GM23338 (cell line): ENCODE results near the gene TCF7L2. TPM values are rescaled to one million over a fixed set of nuclear protein-coding genes. Genes with fewer than 3 reads are reported as not detected.

Experiments
- ATAC-seq: fragments of 200-7000 bp; cut with Tn5 transposase; 3 replicates; pipeline ENCODE4 v1.9.1; 2020
- DNase-seq: peaks from one replicate; pipeline ENCODE4 v3.0.0-alpha.2; 2015; ENCODE audit warnings: low spot score
- H2AFZ ChIP-seq: fragments of 200-600 bp; sonication (generic); 2 replicates; pipeline ENCODE4 v1.8.0; 2016; ENCODE audit warnings: antibody characterized with exemption, mild to moderate bottlenecking, moderate library complexity
- H3F3A ChIP-seq: fragments of 200-600 bp; sonication (generic); replicated peaks from 2 replicates; pipeline ENCODE4 v1.8.0; 2017; ENCODE audit warnings: antibody characterized with exemption, mixed run types, low read depth
- H3K27ac ChIP-seq: fragments of 200-600 bp; sonication (generic); 2 replicates; pipeline ENCODE4 v1.6.1; 2016; ENCODE audit warnings: low read depth
- H3K27me3 ChIP-seq: fragments of 200-600 bp; sonication (generic); 2 replicates; pipeline ENCODE4 v1.8.0; 2016; ENCODE audit warnings: mild to moderate bottlenecking, mixed run types, moderate library complexity; ENCODE audit not compliant: insufficient read depth
- H3K36me3 ChIP-seq: fragments of 200-600 bp; sonication (generic); 2 replicates; pipeline ENCODE4 v1.8.0; 2016; ENCODE audit warnings: mild to moderate bottlenecking; ENCODE audit not compliant: insufficient read depth
- H3K4me1 ChIP-seq: fragments of 200-600 bp; sonication (generic); 2 replicates; pipeline ENCODE4 v1.8.0; 2016; ENCODE audit warnings: mild to moderate bottlenecking, moderate library complexity; ENCODE audit not compliant: insufficient read depth
- H3K4me2 ChIP-seq: fragments of 200-600 bp; sonication (generic); 2 replicates; pipeline ENCODE4 v1.7.1; 2017; ENCODE audit warnings: mixed run types
- H3K4me3 ChIP-seq: fragments of 200-600 bp; sonication (generic); 2 replicates; pipeline ENCODE4 v1.6.1; 2016; ENCODE audit warnings: mixed run types
- H3K79me2 ChIP-seq: fragments of 200-600 bp; sonication (generic); replicated peaks from 2 replicates; pipeline ENCODE4 v1.8.0; 2017; ENCODE audit warnings: mild to moderate bottlenecking; ENCODE audit not compliant: insufficient read depth
- H3K9me2 ChIP-seq: fragments of 200-600 bp; sonication (generic); 2 replicates; pipeline ENCODE4 v1.8.0; 2017; ENCODE audit not compliant: insufficient read depth
- H4K20me1 ChIP-seq: fragments of 200-600 bp; sonication (generic); replicated peaks from 2 replicates; pipeline ENCODE4 v1.8.0; 2017; ENCODE audit warnings: mild to moderate bottlenecking; ENCODE audit not compliant: insufficient read depth
- H3K27ac Mint-ChIP-seq: 2 replicates; pipeline ENCODE4 v1.8.0; 2020; ENCODE audit warnings: inconsistent platforms, mild to moderate bottlenecking, moderate library complexity, mixed read lengths
- H3K27me3 Mint-ChIP-seq: 3 replicates; pipeline ENCODE4 v1.8.0; 2022; ENCODE audit warnings: low read depth, mild to moderate bottlenecking, moderate library complexity, mixed read lengths, inconsistent platforms; ENCODE audit not compliant: insufficient read depth, poor library complexity
- H3K36me3 Mint-ChIP-seq: 3 replicates; pipeline ENCODE4 v1.8.0; 2021; ENCODE audit warnings: low read depth, mild to moderate bottlenecking, inconsistent platforms, moderate library complexity, mixed read lengths
- H3K4me1 Mint-ChIP-seq: 3 replicates; pipeline ENCODE4 v1.8.0; 2020; ENCODE audit warnings: mild to moderate bottlenecking, inconsistent platforms, mixed read lengths
- H3K4me3 Mint-ChIP-seq: 3 replicates; pipeline ENCODE4 v1.8.0; 2021; ENCODE audit warnings: moderate library complexity, mild to moderate bottlenecking, inconsistent platforms, mixed read lengths
- H3K9me3 Mint-ChIP-seq: 3 replicates; pipeline ENCODE4 v1.8.0; 2020; ENCODE audit warnings: moderate library complexity, mild to moderate bottlenecking, inconsistent platforms, mixed read lengths
- EZH2phosphoT487 ChIP-seq: fragments of 200-600 bp; sonication (generic); IDR thresholded peaks from one replicate; pipeline ENCODE4 v1.8.1; 2018; ENCODE audit warnings: antibody characterized with exemption; ENCODE audit not compliant: unreplicated experiment
- POLR2AphosphoS5 ChIP-seq: IDR thresholded peaks from 2 replicates; pipeline ENCODE4 v1.6.1; 2016; ENCODE audit warnings: antibody characterized with exemption, low read depth
- ZNF331 ChIP-seq: fragments of 250-450 bp; sonication (Bioruptor Pico); IDR thresholded peaks from 2 replicates; pipeline ENCODE4 v1.5.0; 2020; ENCODE audit warnings: low read depth, mild to moderate bottlenecking, moderate library complexity
- ZNF462 ChIP-seq: fragments of 250-450 bp; sonication (Bioruptor Pico); IDR thresholded peaks from 2 replicates; pipeline ENCODE4 v1.5.0; 2020; ENCODE audit warnings: mild to moderate bottlenecking, moderate library complexity
- polyA plus RNA-seq: library from polyadenylated mRNA; unstranded; fragments of >200 nt; fragmentation: Nextera tagmentation; extraction: Ambion mirVana; gene quantifications from 2 replicates; pipeline ENCODE4 v1.2.1, GENCODE V29; 2016
- total RNA-seq: library from RNA; depleted of rRNA; stranded (reverse); fragments of >200 nt; shearing (Covaris generic); gene quantifications from 2 replicates; pipeline ENCODE4 v1.2.3, GENCODE V29; 2014

Gene TCF7L2
- total and polyA plus RNA-seq, 2 experiments from 2014 or later = 32.2 to 80.8 TPM

DNA sequence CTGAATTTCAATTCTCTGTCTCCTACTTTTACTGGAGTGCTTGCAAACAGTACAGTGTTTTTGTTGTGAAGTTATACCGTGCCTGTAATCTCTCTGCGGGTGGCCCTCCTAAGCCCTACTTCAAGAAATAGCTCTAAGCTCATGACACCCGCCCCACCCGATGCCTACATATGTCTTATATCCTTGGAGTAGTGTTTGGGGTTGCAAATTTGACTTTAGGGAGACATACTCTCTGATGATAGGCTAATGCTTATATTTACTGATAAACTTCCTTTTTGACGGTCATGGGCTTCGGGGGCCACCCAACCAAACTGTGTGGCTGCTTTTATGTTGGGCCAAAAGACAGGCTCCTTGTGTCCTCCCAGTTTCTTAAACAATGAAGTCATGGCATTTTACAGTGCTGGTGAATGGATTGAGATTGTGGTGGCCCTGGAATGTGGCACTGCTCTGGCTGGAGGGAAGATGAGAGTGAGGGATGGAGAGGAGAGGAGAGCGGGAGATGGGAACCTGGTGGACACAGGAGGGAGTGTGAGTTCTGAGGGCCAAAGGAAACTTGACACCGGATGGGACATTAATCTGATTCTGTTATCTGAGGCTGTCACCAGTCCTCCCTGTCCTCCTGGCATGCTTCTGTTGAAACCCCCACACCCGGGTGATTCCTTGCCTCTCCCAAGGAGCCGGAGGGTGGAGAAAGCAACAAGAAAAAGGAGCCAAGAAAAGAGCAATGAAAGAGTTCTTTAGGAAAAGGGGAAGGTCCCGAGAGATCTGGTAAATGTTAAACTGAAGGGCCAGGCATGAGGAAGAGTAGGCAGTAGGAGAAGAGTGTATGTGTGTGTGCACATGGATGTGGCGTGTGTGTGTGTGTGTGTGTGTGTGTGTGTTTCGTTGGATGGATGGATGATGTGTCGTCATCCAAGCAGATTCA lies 113.3 kb downstream of the TCF7L2 start:
- Mint-ChIP-seq H3K27ac (peak overlapping the region; percentile 38), H3K36me3 (no peaks in the 10 kb centered on the region; the same call in 2 of the 3 replicates), H3K4me1 (peaks cover 55% of the 10 kb centered on the region), H3K27me3 (peaks cover 14% of the 10 kb centered on the region), H3K9me3 (no peaks in the 10 kb centered on the region), H3K4me3 (peak overlapping the region; percentile 4; the same call in 1 of the 3 replicates)
- ATAC-seq (peak; percentile 76), DNase-seq (peak; percentile 80)
- TF ChIP-seq POLR2AphosphoS5 (no peak), ZNF462 (0 out of 2 replicates have a peak, but pooled peaks have one; percentile 8)
- peaks cover 100% of the 10 kb centered on the region for H3K79me2 ChIP-seq
- no peak overlapping the region for H2AFZ ChIP-seq
- H3K27me3 ChIP-seq = no peaks in the 10 kb centered on the region
- H3K27ac ChIP-seq = peak overlapping the region; percentile 75
- H3K9me2 ChIP-seq = no peaks in the 10 kb centered on the region
- H3F3A ChIP-seq = no peaks in the 10 kb centered on the region; the same call in 1 of the 2 replicates
- H3K4me2 ChIP-seq = peak overlapping the region; percentile 51
- no peaks in the 10 kb centered on the region for H3K36me3 ChIP-seq
- peaks cover 72% of the 10 kb centered on the region for H3K4me1 ChIP-seq
- H4K20me1 ChIP-seq = peaks cover 64% of the 10 kb centered on the region
- no peak overlapping the region for H3K4me3 ChIP-seq

DNA sequence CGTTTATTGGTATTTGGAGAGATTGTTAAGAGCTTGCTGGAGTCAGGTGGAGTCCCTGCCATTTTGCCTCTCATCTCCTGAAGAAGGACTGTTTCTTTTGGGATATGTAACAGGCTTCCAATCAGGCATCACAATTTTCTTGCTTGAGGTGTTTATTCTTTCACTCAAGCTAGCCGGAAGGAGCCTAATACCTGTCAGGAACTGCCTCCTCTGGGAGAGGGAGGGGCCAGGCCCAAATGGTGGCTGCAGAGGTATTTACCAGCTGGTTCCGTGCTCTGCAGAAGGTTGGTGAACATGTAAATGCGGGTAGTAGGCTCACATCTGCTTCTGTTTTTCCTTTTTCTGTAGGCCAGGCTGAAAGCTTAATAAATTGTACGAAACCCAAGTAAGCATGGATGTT lies 114.0 kb downstream of the TCF7L2 start:
- no peaks in the 10 kb centered on the region for H3K36me3 ChIP-seq
- DNase-seq = no peak
- H3K27me3 ChIP-seq = no peaks in the 10 kb centered on the region
- Mint-ChIP-seq H3K27me3 (peaks cover 14% of the 10 kb centered on the region), H3K9me3 (no peaks in the 10 kb centered on the region), H3K4me1 (peaks cover 55% of the 10 kb centered on the region), H3K4me3 (no peak overlapping the region; the same call in 2 of the 3 replicates), H3K36me3 (peaks cover 4% of the 10 kb centered on the region; the same call in 1 of the 3 replicates), H3K27ac (peak overlapping the region; percentile 38)
- peaks cover 100% of the 10 kb centered on the region for H3K79me2 ChIP-seq
- H3K9me2 ChIP-seq = no peaks in the 10 kb centered on the region
- ATAC-seq = peak; percentile 45
- H3K4me3 ChIP-seq = no peak overlapping the region
- H2AFZ ChIP-seq = no peak overlapping the region
- H3F3A ChIP-seq = no peaks in the 10 kb centered on the region; the same call in 1 of the 2 replicates
- H3K4me2 ChIP-seq = no peak overlapping the region
- H4K20me1 ChIP-seq = peaks cover 71% of the 10 kb centered on the region
- H3K4me1 ChIP-seq = peaks cover 64% of the 10 kb centered on the region
- H3K27ac ChIP-seq = 0 out of 2 replicates have a peak overlapping the region, but pooled peaks have one; percentile 55
- TF ChIP-seq ZNF462 = no peak
- TF ChIP-seq ZNF331 (CRISPR knock-in tag) = no peak
- no peak for TF ChIP-seq EZH2phosphoT487
